ENCODE data around the gene NTSR1. TPM values are rescaled to one million over a fixed set of nuclear protein-coding genes. Genes with fewer than 3 reads are reported as not detected.

NTSR1 gene
- total and polyA plus RNA-seq, 2 of the 8 experiments (the other 6 are each of a cell fraction or from before 2014, with no cell fraction given) = 0.53 to 0.89 TPM

GRCh38 chr20:62659488-62660239 is 49.0 kb upstream of the NTSR1 start:
- H3K18ac ChIP-seq (ENCODE audit: extremely low read depth, low read length) = no peak overlapping the region
- H3K4ac ChIP-seq (replicated peaks; ENCODE audit: insufficient read length, low read depth, low read length) = no peak overlapping the region
- no peaks in the 10 kb centered on the region for H3K23me2 ChIP-seq (ENCODE audit: low read depth, low read length)
- no peak overlapping the region for H3K9ac ChIP-seq (replicated peaks in 1 of 4; ENCODE audit: extremely low read depth in 1 of 4, low read depth in 3 of 4, low read length in 3 of 4)
- H3K79me1 ChIP-seq (ENCODE audit: low read depth, low read length) = peaks cover 7% of the 10 kb centered on the region; the same call in 1 of the 2 replicates
- TF ChIP-seq CHD2 (IDR thresholded peaks at IDR 0.05; ENCODE audit: low read length) (no peak), GABPA (IDR thresholded peaks at IDR 0.05; ENCODE audit: borderline replicate concordance, insufficient read depth, low read length) (no peak), JUND (IDR thresholded peaks at IDR 0.05; ENCODE audit: low read length) (no peak)
- no peaks in the 10 kb centered on the region for H3K36me3 ChIP-seq (ENCODE audit: control insufficient read depth in 2 of 4, insufficient read depth in 4 of 4, low read length in 3 of 4)
- FAIRE-seq (no peak), DNase-seq (ENCODE audit: low read depth in 1 of 2, low spot score in 2 of 2) (no peak)
- no peak overlapping the region for H2AK5ac ChIP-seq (ENCODE audit: low read depth, low read length)
- H3K14ac ChIP-seq (ENCODE audit: insufficient read length) = no peak overlapping the region
- H2BK20ac ChIP-seq (ENCODE audit: low read length) = no peak overlapping the region
- H3K56ac ChIP-seq (replicated peaks; ENCODE audit: insufficient read length, low read depth, low read length) = no peak overlapping the region
- H3K4me1 ChIP-seq (replicated peaks in 1 of 4; ENCODE audit: control insufficient read depth in 3 of 4, insufficient read depth in 4 of 4, low read length in 3 of 4) = no peaks in the 10 kb centered on the region; a peak in 1 of 7 replicates
- no peak overlapping the region for H2BK15ac ChIP-seq (ENCODE audit: low read length)
- H3K9me3 ChIP-seq (ENCODE audit: insufficient read depth in 2 of 2, low read depth in 1 of 2, low read length in 1 of 2) = no peaks in the 10 kb centered on the region
- H3K27me3 ChIP-seq (replicated peaks in 1 of 4; ENCODE audit: control insufficient read depth in 3 of 4, extremely low read depth in 1 of 4, insufficient read depth in 3 of 4, low read length in 3 of 4) = no peaks in the 10 kb centered on the region; a peak in 1 of 7 replicates
- H3K23ac ChIP-seq (ENCODE audit: insufficient read length) = no peak overlapping the region
- H2BK120ac ChIP-seq (replicated peaks; ENCODE audit: low read depth, low read length) = no peak overlapping the region
- H2AFZ ChIP-seq (ENCODE audit: low read length) = no peak overlapping the region
- H4K91ac ChIP-seq (replicated peaks; ENCODE audit: insufficient read length, low read length) = no peak overlapping the region
- ChIA-PET CTCF (ENCODE audit: partially characterized antibody) (interaction anchor here (1.1 to 1.7 kb wide), 3 partner anchors 46 to 132 kb away, joined by 3 to 6 read pairs (median 4); no protein-coding TSS in a partner anchor), POLR2A (ENCODE audit: partially characterized antibody) (no interaction called here)
- no peak overlapping the region for H2BK12ac ChIP-seq (ENCODE audit: low read depth, low read length)
- H3K79me2 ChIP-seq (ENCODE audit: control insufficient read depth in 1 of 2, insufficient read depth in 2 of 2, low read length in 2 of 2) = no peaks in the 10 kb centered on the region
- H4K8ac ChIP-seq (ENCODE audit: extremely low read depth, insufficient read depth, low read length) = no peak overlapping the region
- no peak overlapping the region for H4K5ac ChIP-seq (ENCODE audit: insufficient read length, low read depth, low read length)
- peaks cover 6 to 23% of the 10 kb centered on the region in 2 experiments for H4K20me1 ChIP-seq (replicated peaks in 1 of 2; ENCODE audit: control insufficient read depth in 1 of 2, insufficient read depth in 2 of 2, low read length in 2 of 2)
- no peak overlapping the region for H2BK5ac ChIP-seq (ENCODE audit: low read depth, low read length)
- no peak overlapping the region for H3K4me2 ChIP-seq (ENCODE audit: insufficient read depth in 1 of 2, low read depth in 2 of 2, low read length in 2 of 2)
- no peak overlapping the region for H3K4me3 ChIP-seq (ENCODE audit: extremely low read depth in 1 of 4, insufficient read depth in 2 of 4, low read depth in 3 of 4, low read length in 4 of 4)
- H3K27ac ChIP-seq (ENCODE audit: low read depth, low read length) = no peak overlapping the region
- WGBS, 2 experiments (ENCODE audit: extremely low coverage in 1 of 2, insufficient coverage in 1 of 2, insufficient read length in 1 of 2, insufficient replicate concordance in 2 of 2, low coverage in 1 of 2, low lambda C conversion rate in 2 of 2, missing lambda C conversion rate in 1 of 2) = 93% methylated on average over 29 of the region's 29 CpGs; no CpG with 5 or more reads in 1 of the 2 experiments
